GM15510 (cell line): ENCODE measurements around the gene PXN.
A peak's percentile ranks its signal among the peaks of the same experiment; 100 is the strongest.

Experiments used
- POLR2A ChIP-seq: IDR thresholded peaks from 3 replicates; pipeline ENCODE4 v1.6.1; 2011; ENCODE audit warnings: borderline replicate concordance; ENCODE audit not compliant: insufficient read length; ENCODE audit errors: extremely low read depth

The PXN gene

GRCh38 chr12:120214626-120215356 lies 50.7 kb downstream of the PXN start:
- TF ChIP-seq POLR2A = no peak

GRCh38 chr12:120213758-120214157 lies 51.8 kb downstream of the PXN start:
- TF ChIP-seq POLR2A = no peak

- TF ChIP-seq POLR2A = no peak
Measured at GRCh38 chr12:120212301-120212700, 53.2 kb downstream of the PXN start.

GRCh38 chr12:120211904-120212283 lies 53.6 kb downstream of the PXN start:
- TF ChIP-seq POLR2A = no peak

- no peak for TF ChIP-seq POLR2A
Measured at GRCh38 chr12:120211243-120211903, 54.2 kb downstream of the PXN start.

DNA sequence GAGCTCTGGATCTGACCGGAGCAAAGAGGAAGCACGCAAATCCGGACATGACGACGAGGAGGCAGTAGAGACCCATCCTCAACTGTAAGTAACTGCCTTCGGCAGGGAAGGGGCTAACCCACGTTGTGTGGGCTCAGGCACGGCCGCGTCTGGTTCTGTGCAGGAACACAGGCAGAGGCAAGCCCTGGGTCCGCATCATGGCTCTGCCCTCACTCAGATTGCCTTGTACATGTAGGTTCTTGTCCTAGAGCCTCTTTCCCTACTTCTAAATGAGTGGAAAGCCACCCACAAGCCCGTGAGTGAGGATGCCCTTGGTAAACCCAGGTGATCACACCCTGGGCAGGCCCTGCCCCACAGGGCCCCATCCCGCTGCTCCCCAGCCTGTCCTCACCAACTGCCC lies 55.7 kb downstream of the PXN start:
- no peak for TF ChIP-seq POLR2A

DNA sequence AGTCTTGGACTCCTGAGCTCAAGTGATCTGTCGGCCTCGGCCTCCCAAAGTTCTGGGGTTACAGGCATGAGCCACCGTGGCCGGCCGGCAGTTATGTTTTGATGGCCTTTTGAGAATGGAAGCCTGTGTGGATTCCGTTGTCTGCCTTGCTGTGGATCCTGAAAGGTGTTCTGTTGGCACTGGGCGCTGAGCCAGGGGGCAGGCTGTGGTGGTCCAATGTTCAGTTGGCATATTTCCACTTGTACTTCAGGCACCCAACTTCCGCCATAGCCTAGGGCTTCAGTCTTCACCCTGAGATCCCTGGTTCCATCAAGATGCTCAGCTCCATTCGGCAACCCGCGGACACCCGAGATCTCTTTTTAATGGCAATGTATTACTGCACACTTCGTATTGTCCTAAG lies 58.3 kb downstream of the PXN start:
- TF ChIP-seq POLR2A = no peak

GRCh38 chr12:120206228-120206627 lies 59.3 kb downstream of the PXN start:
- no peak for TF ChIP-seq POLR2A

DNA sequence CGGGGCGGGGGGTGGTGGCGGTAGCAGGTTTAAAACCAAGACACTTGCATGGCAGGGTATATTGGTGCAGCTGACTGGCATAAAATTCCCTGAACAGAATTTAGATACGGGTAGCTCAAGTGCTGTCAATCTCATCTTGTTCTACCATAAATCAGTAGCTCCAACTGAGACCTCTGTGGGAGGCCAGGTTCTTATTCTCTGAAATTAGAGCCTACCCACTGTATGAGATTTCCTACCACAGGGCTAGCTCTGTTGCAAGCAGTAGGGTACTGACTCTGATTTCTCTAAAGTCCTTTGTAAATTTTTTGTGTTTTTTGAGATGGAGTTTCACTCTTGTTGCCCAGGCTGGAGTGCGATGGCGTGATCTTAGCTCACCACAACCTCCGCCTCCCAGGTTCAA lies 61.4 kb downstream of the PXN start:
- no peak for TF ChIP-seq POLR2A

GRCh38 chr12:120200364-120200800 lies 65.1 kb downstream of the PXN start:
- no peak for TF ChIP-seq POLR2A

DNA sequence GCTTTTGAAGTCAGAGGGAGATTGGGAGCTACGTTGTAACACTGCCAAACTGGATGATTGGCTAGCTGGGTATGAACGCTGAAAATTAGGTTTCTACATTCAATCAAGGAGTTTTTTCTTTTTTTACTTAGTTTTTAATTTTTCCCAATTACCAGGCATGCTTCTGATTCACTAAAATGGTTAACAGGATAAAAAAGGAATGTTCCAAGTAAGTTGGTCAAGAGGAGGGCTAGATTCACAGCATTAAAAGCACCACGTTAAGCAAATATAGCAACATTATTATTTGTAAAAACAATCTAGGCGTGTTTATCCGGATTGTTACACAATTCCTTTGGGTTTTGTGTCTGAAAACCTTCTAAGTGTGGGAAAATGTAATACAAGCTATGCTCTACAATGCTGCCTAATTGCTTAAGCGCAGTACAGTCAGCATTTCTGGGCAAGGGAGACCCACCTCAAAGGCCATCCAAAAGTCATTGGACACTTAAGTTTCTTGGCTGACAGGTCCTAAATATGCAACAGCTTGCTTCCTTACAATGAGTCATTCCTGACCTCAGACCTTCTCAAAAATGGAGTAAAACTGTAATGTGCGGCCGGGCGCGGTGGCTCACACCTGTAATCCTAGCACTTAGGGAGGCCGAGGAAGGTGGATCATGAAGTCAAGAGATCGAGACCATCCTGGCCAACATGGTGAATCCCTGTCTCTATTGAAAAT lies 65.8 kb downstream of the PXN start:
- TF ChIP-seq POLR2A = no peak

- TF ChIP-seq POLR2A = peak; percentile 15
Measured at GRCh38 chr12:120199025-120199424, 66.5 kb downstream of the PXN start.

- no peak for TF ChIP-seq POLR2A
Measured at GRCh38 chr12:120197542-120197887, 68.0 kb downstream of the PXN start.

DNA sequence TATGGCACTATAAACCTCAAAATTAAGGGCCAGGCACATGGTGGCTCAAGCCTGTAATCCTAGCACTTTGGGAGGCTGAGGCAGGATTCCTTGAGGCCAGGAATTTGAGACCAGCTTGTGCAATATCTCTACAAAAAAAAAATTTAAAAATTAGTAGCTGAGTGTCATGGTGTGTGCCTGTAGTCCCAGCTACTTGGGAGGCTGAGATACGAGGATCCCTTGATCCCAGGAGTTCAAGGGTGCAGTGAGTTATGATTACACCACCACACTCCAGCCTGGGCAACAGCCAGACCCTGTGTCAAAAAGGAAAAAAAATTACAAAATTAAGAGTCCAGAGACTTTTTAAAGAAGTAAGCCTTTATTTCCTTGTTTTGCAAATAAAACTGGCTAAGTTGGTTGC lies 69.2 kb downstream of the PXN start:
- TF ChIP-seq POLR2A = no peak

- peak; percentile 97 for TF ChIP-seq POLR2A
Measured at GRCh38 chr12:120194534-120195395, 70.8 kb downstream of the PXN start, which contains the start of gene GCN1. GCN1 (minus strand) TSS chr12:120194715; CDS start chr12:120194697, 18 bp downstream.
